ENCODE measurements around the gene ZC3HAV1.

The ZC3HAV1 gene

GRCh38 chr7:139011373-139011772 is 98.1 kb downstream of the ZC3HAV1 start:
- DNase-seq = no peak

DNA sequence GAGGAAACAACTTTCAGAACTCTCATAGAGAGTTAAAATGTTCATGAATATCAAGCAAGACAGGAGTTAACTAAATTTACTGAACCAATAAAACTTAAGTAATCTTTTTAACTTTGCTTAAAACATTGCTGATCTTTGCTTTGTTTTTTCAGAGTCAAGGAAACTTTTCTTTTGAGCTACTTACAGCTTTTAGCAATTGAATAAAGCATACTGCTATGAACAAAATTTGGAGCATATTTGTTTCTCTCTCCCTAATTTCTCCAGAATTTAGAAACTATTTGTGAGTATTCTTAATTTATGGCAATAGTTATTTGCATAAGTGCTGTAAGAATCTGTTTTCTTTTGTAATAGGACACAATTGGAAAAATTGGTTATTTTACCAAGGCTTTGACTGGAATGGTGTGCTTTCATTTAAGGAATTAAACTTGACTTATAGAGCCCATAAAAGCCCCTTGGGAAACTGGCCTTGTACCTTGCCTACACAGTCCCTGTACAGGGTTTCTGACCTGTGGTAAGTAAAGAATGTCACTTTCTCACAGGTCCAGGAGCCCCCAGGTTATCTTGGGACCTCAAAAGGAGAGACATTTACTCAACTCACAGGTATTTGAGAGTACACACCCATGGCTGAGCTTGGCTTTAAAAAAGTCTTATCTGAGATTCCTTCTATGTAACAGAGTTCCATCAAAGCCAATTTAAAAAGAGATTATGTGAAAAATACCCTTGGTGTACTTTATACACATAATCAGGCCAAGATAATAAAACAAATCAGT is 105.0 kb downstream of the ZC3HAV1 start:
- no peak for DNase-seq

GRCh38 chr7:138999414-138999813 is 110.1 kb downstream of the ZC3HAV1 start:
- no peak for DNase-seq
